SU-DHL-6 (cell line): ENCODE results near the gene ARHGAP20.

Source experiments
- CTCF ChIP-seq: fragments of 200-600 bp; sonication (generic); IDR thresholded peaks from one replicate; pipeline ENCODE4 v1.5.1; 2017; ENCODE audit warnings: antibody characterized with exemption, mild to moderate bottlenecking, low read length, moderate library complexity; ENCODE audit not compliant: insufficient read depth, poor library complexity, severe bottlenecking
- EZH2phosphoT487 ChIP-seq: fragments of 200-600 bp; sonication (generic), shearing (Covaris generic); conservative IDR thresholded peaks from 2 replicates; pipeline ENCODE4 v1.6.1; 2018; ENCODE audit warnings: mild to moderate bottlenecking, antibody characterized with exemption, low read length, moderate library complexity, mixed read lengths

GRCh38 chr11:110757066-110757465 is 44.8 kb upstream of the ARHGAP20 start:
- no peak for TF ChIP-seq CTCF
- no peak for TF ChIP-seq EZH2phosphoT487
